ENCODE data around the gene ATP1A1.

ATP1A1 gene

GRCh38 chr1:116345843-116346242, 27.2 kb upstream of the ATP1A1 start:
- no peak for DNase-seq

GRCh38 chr1:116346943-116347673, 25.9 kb upstream of the ATP1A1 start:
- no peak for DNase-seq

GRCh38 chr1:116347696-116348095, 25.3 kb upstream of the ATP1A1 start:
- no peak for DNase-seq

GRCh38 chr1:116350097-116350645, 22.9 kb upstream of the ATP1A1 start:
- DNase-seq, result no peak

- DNase-seq, result no peak
These were observed 21.1 kb upstream of the ATP1A1 start for GRCh38 chr1:116351914-116352313.

GRCh38 chr1:116352349-116352813, 20.7 kb upstream of the ATP1A1 start:
- DNase-seq, result no peak

- DNase-seq, result no peak
These were observed 19.9 kb upstream of the ATP1A1 start for GRCh38 chr1:116353155-116353554.

GRCh38 chr1:116356067-116356466, 17.0 kb upstream of the ATP1A1 start:
- DNase-seq, result no peak

GRCh38 chr1:116356673-116357072, 16.4 kb upstream of the ATP1A1 start:
- no peak for DNase-seq

GRCh38 chr1:116357487-116357886, 15.6 kb upstream of the ATP1A1 start:
- DNase-seq, result no peak

GRCh38 chr1:116359060-116359830, 13.8 kb upstream of the ATP1A1 start:
- DNase-seq, result no peak

GRCh38 chr1:116359871-116360270, 13.2 kb upstream of the ATP1A1 start:
- no peak for DNase-seq

- no peak for DNase-seq
These were observed 12.4 kb upstream of the ATP1A1 start for GRCh38 chr1:116360429-116361173.

- no peak for DNase-seq
These were observed 11.4 kb upstream of the ATP1A1 start for GRCh38 chr1:116361648-116362047.

- no peak for DNase-seq
These were observed 11.0 kb upstream of the ATP1A1 start for GRCh38 chr1:116362050-116362449.

- DNase-seq, result peak; percentile 41
These were observed 7.7 kb upstream of the ATP1A1 start for GRCh38 chr1:116365353-116365780.

GRCh38 chr1:116365857-116366256, 7.2 kb upstream of the ATP1A1 start:
- no peak for DNase-seq

GRCh38 chr1:116367256-116367945, 5.6 kb upstream of the ATP1A1 start:
- no peak for DNase-seq

GRCh38 chr1:116368241-116368640, 4.8 kb upstream of the ATP1A1 start:
- no peak for DNase-seq

- no peak for DNase-seq
These were observed 2.9 kb upstream of the ATP1A1 start for GRCh38 chr1:116370181-116370580.

- DNase-seq, result no peak
These were observed 1.3 kb upstream of the ATP1A1 start for GRCh38 chr1:116371752-116372151.

GRCh38 chr1:116372191-116372590, 853 bp upstream of the ATP1A1 start:
- DNase-seq, result no peak

All from NCI-H2107 (cell line).